AG04450 (cell line): ENCODE measurements around the gene OR5A2. TPM values are rescaled to one million over a fixed set of nuclear protein-coding genes. Genes with fewer than 3 reads are reported as not detected.

Experiments
- CTCF ChIA-PET: fragments of 300-600, 350-600 bp; formaldehyde crosslinking; extraction: SDS; loops from one replicate; lab custom pipeline; 2022; ENCODE audit warnings: antibody characterized with exemption, inconsistent platforms; lab: Charles Lee
- POLR2A ChIA-PET: fragments of 350-600 bp; formaldehyde crosslinking; extraction: SDS; loops from one replicate; lab custom pipeline; 2021; ENCODE audit warnings: antibody characterized with exemption, inconsistent platforms; lab: Yijun Ruan, JAX
- DNase-seq: peaks from one replicate; pipeline ENCODE4 v3.0.0-alpha.2; 2011; ENCODE audit warnings: low read depth, low spot score
- H3K27ac ChIP-seq: one replicate; pipeline ENCODE4 v1.5.1; 2012; ENCODE audit warnings: low read depth, low read length, control low read depth
- H3K27me3 ChIP-seq: one replicate; pipeline ENCODE4 v1.6.0; 2012; ENCODE audit warnings: low read length; ENCODE audit not compliant: control insufficient read depth, insufficient read depth
- H3K4me3 ChIP-seq: 2 replicates; pipeline ENCODE4 v1.5.1; 2011; ENCODE audit warnings: mild to moderate bottlenecking, low read depth, low read length, control low read depth
- H3K9me3 ChIP-seq: 2 replicates; pipeline ENCODE4 v1.5.1; 2012; ENCODE audit warnings: low read length; ENCODE audit not compliant: control insufficient read depth, insufficient read depth
- polyA plus RNA-seq: library from polyadenylated mRNA; depleted of rRNA; stranded (reverse); fragments of >200 nt; gene quantifications from 2 replicates; pipeline ENCODE4 v1.2.3, GENCODE V29; 2011
- TF ChIP-seq, protein P1 (sequence below): IDR thresholded peaks from 2 replicates; pipeline ENCODE4 v1.5.1; 2011; ENCODE audit warnings: low read depth, low read length, control low read depth, inconsistent platforms

Gene OR5A2
- polyA plus RNA-seq, 1 experiment, result not detected

DNA sequence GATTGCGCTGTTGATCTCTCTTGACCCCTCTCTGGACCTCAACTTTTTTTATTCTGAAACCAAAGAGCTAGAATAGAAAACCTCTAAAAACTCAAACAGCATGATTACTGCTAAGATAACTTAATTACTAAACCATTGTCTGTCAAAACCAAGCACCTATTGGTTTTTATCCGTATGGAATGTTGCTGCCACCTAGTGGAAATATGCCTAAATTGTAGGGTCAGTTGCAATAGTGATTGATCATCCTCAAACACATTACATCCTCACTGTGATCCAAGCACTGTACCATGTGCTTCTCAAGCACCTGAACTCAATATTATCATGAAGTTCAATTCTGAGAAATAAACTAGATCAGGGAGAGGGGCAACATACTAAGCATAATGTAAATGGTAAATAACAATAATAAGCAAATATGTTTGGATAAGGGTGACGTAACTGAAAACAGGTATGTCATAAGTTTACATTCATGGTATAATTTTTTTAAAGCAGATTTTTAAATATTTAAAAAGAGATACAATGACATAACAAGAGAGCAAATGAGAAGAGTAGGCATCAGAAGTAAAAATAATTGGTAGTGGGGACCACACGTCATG is 3.8 kb upstream of the OR5A2 start:
- Histone ChIP-seq H3K9me3 (no peaks in the 10 kb centered on the region), H3K27ac (no peak overlapping the region), H3K27me3 (no peaks in the 10 kb centered on the region), H3K4me3 (no peak overlapping the region)
- DNase-seq, result peak; percentile 18
- POLR2A ChIA-PET, result no interaction called here
- TF ChIP-seq, protein P1, sequence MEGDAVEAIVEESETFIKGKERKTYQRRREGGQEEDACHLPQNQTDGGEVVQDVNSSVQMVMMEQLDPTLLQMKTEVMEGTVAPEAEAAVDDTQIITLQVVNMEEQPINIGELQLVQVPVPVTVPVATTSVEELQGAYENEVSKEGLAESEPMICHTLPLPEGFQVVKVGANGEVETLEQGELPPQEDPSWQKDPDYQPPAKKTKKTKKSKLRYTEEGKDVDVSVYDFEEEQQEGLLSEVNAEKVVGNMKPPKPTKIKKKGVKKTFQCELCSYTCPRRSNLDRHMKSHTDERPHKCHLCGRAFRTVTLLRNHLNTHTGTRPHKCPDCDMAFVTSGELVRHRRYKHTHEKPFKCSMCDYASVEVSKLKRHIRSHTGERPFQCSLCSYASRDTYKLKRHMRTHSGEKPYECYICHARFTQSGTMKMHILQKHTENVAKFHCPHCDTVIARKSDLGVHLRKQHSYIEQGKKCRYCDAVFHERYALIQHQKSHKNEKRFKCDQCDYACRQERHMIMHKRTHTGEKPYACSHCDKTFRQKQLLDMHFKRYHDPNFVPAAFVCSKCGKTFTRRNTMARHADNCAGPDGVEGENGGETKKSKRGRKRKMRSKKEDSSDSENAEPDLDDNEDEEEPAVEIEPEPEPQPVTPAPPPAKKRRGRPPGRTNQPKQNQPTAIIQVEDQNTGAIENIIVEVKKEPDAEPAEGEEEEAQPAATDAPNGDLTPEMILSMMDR, result peak; percentile 85
- CTCF ChIA-PET, result interaction anchor here (0.6 to 3.4 kb wide), 16 partner anchors 9 to 309 kb away, joined by 3 to 33 read pairs (median 6); partner anchors contain the start of gene DTX4

DNA sequence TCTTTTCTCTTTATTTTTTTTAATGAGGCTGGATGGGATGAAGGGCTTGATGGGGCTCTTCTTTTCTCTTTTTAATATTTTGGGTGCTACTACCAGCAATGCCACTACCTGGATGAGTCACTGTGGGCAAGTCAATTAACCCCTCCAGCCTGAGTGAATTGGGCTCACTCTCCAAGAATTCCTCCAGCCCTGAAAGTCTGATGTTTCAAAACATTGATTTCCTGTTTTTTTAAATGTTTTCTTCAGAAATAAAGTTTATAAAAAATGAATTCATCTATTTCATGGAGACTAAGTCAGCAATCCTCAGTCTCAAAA is 812 bp upstream of the OR5A2 start:
- TF ChIP-seq, protein P1, result no peak
- Histone ChIP-seq H3K4me3 (no peak overlapping the region), H3K27ac (no peak overlapping the region), H3K9me3 (no peaks in the 10 kb centered on the region), H3K27me3 (no peaks in the 10 kb centered on the region)
- POLR2A ChIA-PET, result no interaction called here
- no peak for DNase-seq
- CTCF ChIA-PET, result interaction anchor here (0.6 to 0.7 kb wide), 2 partner anchors 255 to 577 kb away, joined by 3 read pairs; partner anchors contain the start of gene DTX4

DNA sequence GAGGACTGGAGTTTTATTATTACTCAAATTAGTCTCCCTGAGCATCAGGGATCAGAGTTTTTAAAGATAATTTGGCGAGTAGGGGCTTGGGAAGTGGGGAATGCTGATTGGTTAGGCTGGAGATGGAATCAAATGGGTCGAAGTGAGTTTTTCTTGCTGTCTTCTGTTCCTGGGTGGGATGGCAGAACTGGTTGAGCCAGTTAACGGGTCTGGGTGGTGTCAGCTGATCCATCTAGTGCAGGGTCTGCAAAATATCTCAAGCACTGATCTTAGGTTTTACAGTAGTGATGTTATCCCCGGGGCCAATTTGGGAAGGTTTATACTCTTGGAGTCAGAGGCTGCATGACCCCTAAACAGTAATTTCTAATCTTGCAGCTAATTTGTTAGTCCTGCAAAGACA is 1.1 kb downstream of the OR5A2 start:
- no peaks in the 10 kb centered on the region for H3K27me3 ChIP-seq
- CTCF ChIA-PET, result interaction anchor here (1.3 kb wide), 1 partner anchor 254 kb away, joined by 4 read pairs; the partner anchor contains the start of gene DTX4
- H3K4me3 ChIP-seq, result no peak overlapping the region
- DNase-seq, result no peak
- H3K9me3 ChIP-seq, result no peaks in the 10 kb centered on the region
- TF ChIP-seq, protein P1, result no peak
- no peak overlapping the region for H3K27ac ChIP-seq
- POLR2A ChIA-PET, result no interaction called here

DNA sequence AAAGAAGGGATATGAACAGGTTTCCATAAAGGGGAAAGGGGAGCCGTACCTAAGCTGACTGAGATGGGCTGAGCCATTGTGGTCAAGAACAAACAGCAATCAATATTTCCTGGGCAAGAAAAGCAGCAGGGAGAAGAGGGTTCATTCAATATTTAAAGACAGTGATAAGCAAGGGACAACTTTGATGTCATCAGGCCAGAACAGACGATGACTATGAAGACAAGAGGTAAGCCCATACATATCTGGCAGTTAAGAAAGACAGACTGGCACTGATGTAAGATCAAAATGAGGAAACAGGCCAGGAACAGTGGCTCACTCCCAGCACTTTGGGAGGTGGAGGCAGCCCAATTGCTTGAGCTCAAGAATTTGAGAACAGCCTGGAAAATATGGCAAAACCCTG is 2.4 kb downstream of the OR5A2 start:
- DNase-seq, result no peak
- Histone ChIP-seq H3K27ac (no peak overlapping the region), H3K27me3 (no peaks in the 10 kb centered on the region), H3K9me3 (no peaks in the 10 kb centered on the region), H3K4me3 (no peak overlapping the region)
- ChIA-PET CTCF (no interaction called here), POLR2A (no interaction called here)
- TF ChIP-seq, protein P1, result no peak

DNA sequence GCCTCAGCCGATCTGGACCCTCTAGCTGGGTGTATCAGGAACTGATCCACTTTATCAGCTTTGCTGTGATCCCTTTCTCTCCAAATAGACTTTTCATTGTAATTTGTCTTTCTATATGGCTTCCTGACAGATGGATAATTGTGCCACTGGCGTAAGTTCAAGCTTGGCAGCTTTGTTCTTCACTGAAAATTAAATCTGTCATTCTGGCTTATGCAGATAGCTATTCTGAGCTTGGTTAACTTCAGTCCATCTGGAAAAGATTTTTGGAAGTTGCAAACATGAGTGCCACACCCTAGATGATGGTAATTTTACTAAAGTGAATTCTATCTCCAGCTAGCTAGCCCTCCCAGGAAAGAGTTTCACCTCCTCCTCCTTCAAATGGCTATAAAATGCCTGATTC is 8.1 kb downstream of the OR5A2 start:
- ChIA-PET POLR2A (no interaction called here), CTCF (interaction anchor here (0.7 to 2.5 kb wide), 3 partner anchors 11 to 247 kb away, joined by 3 to 10 read pairs (median 3); partner anchors contain the start of gene DTX4)
- H3K27me3 ChIP-seq, result no peaks in the 10 kb centered on the region
- H3K27ac ChIP-seq, result no peak overlapping the region
- no peaks in the 10 kb centered on the region for H3K9me3 ChIP-seq
- TF ChIP-seq, protein P1, result no peak
- DNase-seq, result no peak
- H3K4me3 ChIP-seq, result no peak overlapping the region
